ENCODE measurements around the gene PPP1R16B.

DNA sequence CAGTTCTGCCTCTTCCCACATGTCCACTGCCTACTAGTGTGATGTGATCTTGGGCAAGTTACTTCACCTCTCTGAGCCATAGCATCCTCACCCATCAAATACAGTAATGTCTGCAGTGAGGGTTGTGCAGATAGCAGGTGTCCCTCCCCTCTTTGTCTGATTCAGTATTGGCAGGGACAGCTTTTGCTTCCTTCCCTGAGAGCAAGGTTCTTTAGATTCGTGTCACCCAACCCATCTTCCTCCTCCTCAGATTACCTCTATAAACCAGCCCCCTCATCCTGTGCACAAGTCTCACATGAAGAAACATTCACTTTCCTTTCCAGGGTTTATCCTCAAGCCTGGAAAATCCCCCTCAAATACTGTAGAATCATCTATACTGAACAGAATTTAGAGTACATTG lies 41.9 kb upstream of the PPP1R16B start:
- TF ChIP-seq POLR2AphosphoS5 (IDR thresholded peaks at IDR 0.05; ENCODE audit: low read depth, low read length) (no peak), TAF1 (IDR thresholded peaks at IDR 0.05; ENCODE audit: borderline replicate concordance, insufficient read depth, low read length) (no peak)
- TF ChIP-seq, protein P1, sequence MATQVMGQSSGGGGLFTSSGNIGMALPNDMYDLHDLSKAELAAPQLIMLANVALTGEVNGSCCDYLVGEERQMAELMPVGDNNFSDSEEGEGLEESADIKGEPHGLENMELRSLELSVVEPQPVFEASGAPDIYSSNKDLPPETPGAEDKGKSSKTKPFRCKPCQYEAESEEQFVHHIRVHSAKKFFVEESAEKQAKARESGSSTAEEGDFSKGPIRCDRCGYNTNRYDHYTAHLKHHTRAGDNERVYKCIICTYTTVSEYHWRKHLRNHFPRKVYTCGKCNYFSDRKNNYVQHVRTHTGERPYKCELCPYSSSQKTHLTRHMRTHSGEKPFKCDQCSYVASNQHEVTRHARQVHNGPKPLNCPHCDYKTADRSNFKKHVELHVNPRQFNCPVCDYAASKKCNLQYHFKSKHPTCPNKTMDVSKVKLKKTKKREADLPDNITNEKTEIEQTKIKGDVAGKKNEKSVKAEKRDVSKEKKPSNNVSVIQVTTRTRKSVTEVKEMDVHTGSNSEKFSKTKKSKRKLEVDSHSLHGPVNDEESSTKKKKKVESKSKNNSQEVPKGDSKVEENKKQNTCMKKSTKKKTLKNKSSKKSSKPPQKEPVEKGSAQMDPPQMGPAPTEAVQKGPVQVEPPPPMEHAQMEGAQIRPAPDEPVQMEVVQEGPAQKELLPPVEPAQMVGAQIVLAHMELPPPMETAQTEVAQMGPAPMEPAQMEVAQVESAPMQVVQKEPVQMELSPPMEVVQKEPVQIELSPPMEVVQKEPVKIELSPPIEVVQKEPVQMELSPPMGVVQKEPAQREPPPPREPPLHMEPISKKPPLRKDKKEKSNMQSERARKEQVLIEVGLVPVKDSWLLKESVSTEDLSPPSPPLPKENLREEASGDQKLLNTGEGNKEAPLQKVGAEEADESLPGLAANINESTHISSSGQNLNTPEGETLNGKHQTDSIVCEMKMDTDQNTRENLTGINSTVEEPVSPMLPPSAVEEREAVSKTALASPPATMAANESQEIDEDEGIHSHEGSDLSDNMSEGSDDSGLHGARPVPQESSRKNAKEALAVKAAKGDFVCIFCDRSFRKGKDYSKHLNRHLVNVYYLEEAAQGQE (IDR thresholded peaks at IDR 0.05; ENCODE audit: insufficient read depth in 1 of 2, low read depth in 2 of 2, low read length in 2 of 2) = no peak
